ENCODE results near the gene TMEM269.

TMEM269 gene

GRCh38 chr1:42761567-42761966 lies 23.2 kb upstream of the TMEM269 start:
- no peak for DNase-seq (ENCODE audit: low read depth)
- TF ChIP-seq, protein P1, sequence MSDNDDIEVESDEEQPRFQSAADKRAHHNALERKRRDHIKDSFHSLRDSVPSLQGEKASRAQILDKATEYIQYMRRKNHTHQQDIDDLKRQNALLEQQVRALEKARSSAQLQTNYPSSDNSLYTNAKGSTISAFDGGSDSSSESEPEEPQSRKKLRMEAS (IDR thresholded peaks at IDR 0.05; ENCODE audit: low read depth, low read length) = no peak
- TF ChIP-seq CTCF (IDR thresholded peaks at IDR 0.05; ENCODE audit: low read depth, low read length) (no peak), MYC (IDR thresholded peaks at IDR 0.05; ENCODE audit: low read depth, low read length) (no peak), POLR2A (IDR thresholded peaks at IDR 0.05; ENCODE audit: extremely low read depth, insufficient read length) (no peak)
- H3K4me3 ChIP-seq (ENCODE audit: low read depth, low read length) = no peak overlapping the region

DNA sequence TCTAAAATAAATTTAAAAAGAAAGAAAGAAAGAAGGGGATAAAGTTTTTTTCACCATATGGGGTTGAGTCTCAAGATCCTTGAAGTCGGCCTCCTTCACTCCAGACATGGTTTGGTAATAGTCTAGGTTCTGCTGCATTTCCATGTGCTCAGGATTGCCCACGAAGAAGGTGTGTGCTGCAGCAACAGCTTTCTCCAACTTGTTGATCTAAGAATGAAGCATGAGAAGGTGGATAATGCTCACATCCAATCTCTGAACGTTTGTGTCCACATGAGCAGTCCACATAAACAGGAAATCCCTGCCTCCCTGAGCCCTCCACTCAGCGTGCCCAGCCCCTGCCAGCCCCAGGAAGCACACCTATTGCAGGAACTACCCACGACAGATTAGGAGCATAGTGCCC lies 22.5 kb upstream of the TMEM269 start:
- DNase-seq (ENCODE audit: low read depth) = no peak
- TF ChIP-seq MYC (IDR thresholded peaks at IDR 0.05; ENCODE audit: low read depth, low read length) = no peak
- no peak overlapping the region for H3K4me3 ChIP-seq (ENCODE audit: low read depth, low read length)

GRCh38 chr1:42765269-42765668 lies 19.5 kb upstream of the TMEM269 start:
- DNase-seq (ENCODE audit: low read depth) = no peak
- TF ChIP-seq CTCF (IDR thresholded peaks at IDR 0.05; ENCODE audit: low read depth, low read length) (no peak), POLR2A (IDR thresholded peaks at IDR 0.05; ENCODE audit: extremely low read depth, insufficient read length) (no peak)
- TF ChIP-seq, protein P1 (IDR thresholded peaks at IDR 0.05; ENCODE audit: low read depth, low read length) = no peak
- H3K4me3 ChIP-seq (ENCODE audit: low read depth, low read length) = peak overlapping the region; percentile 94

DNA sequence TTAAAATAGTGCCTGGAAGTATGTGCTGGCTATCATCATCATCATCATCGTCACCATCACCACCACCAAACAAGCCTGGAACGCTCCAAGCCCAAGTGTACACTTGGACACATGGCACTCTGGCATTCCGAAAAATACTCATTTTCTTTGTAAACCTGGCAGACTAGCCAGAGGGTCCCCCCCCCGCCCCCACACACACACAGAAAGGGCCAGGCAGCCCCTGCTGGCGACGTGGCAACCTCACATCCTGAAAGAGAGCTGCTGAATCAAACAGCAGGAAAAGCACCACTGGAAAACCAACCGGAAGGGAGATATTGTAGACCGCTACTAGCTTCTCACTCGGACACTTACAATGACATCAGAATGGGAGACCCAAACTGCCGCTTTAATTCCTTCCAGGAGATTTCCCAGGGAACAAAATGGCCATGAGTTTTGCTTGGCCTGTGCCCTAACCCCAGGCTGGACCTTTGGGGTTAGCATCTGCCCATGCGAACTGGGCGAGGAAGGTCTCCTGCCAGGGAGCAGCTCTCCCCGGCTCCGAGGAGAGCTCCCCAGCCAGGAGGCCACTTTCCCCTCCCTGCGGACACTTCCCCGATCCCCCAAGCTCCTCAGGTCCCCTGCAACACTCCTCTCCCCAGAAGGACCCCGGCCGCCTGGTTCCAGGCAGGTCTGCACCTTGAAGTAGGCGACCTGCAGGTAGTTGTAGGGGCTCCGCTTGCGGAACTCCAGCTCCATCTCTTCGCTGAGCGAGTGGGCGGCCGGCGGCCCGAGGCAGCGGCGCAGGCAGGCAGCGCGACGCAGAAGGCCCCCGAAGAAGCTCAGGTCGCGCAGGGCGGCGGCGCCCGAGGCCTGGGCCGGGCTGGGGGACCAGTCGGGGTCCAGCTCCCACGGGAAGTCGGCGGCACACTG lies 18.7 kb upstream of the TMEM269 start:
- peak; percentile 74 for DNase-seq (ENCODE audit: low read depth)
- H3K4me3 ChIP-seq (ENCODE audit: low read depth, low read length) = peak overlapping the region; percentile 94
- TF ChIP-seq, protein P1 (IDR thresholded peaks at IDR 0.05; ENCODE audit: low read depth, low read length) = no peak
- TF ChIP-seq CTCF (IDR thresholded peaks at IDR 0.05; ENCODE audit: low read depth, low read length) = peak; percentile 24

GRCh38 chr1:42766741-42767509 lies 17.9 kb upstream of the TMEM269 start, which contains the start of the genes C1orf50 and P3H1:
TSS of gene C1orf50 (plus strand) at chr1:42767249. CDS start at chr1:42767312, 63 bp downstream.
TSS of gene P3H1 (minus strand) at chr1:42767028. CDS start at chr1:42766971, 57 bp downstream.
- peak; percentile 99 for DNase-seq (ENCODE audit: low read depth)
- H3K4me3 ChIP-seq (ENCODE audit: low read depth, low read length) = peak within 1 kb of the TSS; percentile 94
- TF ChIP-seq CTCF (IDR thresholded peaks at IDR 0.05; ENCODE audit: low read depth, low read length) (no peak), POLR2A (IDR thresholded peaks at IDR 0.05; ENCODE audit: extremely low read depth, insufficient read length) (peak; percentile 89), MYC (IDR thresholded peaks at IDR 0.05; ENCODE audit: low read depth, low read length) (peak; percentile 66)
- TF ChIP-seq, protein P1 (IDR thresholded peaks at IDR 0.05; ENCODE audit: low read depth, low read length) = peak; percentile 69

GRCh38 chr1:42767510-42768000 lies 17.2 kb upstream of the TMEM269 start:
- H3K4me3 ChIP-seq (ENCODE audit: low read depth, low read length) = peak overlapping the region; percentile 66
- TF ChIP-seq, protein P1 (IDR thresholded peaks at IDR 0.05; ENCODE audit: low read depth, low read length) = no peak
- TF ChIP-seq MYC (IDR thresholded peaks at IDR 0.05; ENCODE audit: low read depth, low read length) = 0 out of 2 replicates have a peak, but pooled peaks have one; percentile 21
- TF ChIP-seq CTCF (IDR thresholded peaks at IDR 0.05; ENCODE audit: low read depth, low read length) = no peak
- no peak for DNase-seq (ENCODE audit: low read depth)

All from NB4 (cell line).